ENCODE data around the gene ADGRB3. TPM values are rescaled to one million over a fixed set of nuclear protein-coding genes. Genes with fewer than 3 reads are reported as not detected.

Gene ADGRB3
- total RNA-seq, result not detected in 2 replicates

DNA sequence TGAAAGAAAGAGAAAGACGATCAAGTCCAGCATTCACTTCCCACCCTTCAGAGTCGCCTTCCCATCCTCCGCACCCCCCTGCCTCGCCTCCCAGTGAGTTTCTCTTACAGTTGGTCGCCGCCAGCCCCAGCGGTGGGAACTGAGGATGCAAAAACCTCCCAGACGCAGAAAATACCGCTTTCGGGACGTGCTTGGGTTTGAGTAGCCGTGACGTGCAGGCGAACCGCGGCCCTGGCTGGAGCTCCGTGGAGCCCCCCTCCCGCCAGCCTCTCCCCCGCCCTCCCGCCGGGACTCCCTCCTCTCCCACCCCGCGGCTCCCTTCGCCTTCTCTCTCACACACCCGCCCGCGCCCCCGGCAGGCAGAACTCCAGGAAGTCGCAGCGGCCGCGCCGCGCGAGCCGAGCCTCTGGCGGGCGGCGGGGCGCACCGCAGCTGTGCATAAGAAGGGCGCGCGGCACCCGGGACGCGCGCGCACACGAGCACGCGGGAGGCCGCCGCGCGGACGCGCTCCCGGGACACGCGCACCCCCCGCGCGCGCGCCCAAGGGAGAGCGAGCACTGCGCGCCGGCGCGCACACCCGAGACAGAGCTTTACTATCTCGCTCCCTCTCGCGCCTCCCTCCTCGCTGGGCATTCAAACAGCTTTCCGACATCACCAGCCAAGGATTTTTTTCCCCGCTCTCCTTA is at the start of gene ADGRB3:
Gene ADGRB3, plus strand, starts transcription at position 557 of the 686 bp plus-strand sequence. CDS start 3,394 bp downstream, outside the sequence.

